Testis (tissue), 3 donors: Measurements from ENCODE around the gene CPAMD8. TPM values are rescaled to one million over a fixed set of nuclear protein-coding genes. Genes with fewer than 3 reads are reported as not detected.

Experiments used
- DNase-seq: peaks from one replicate; pipeline ENCODE4 v3.0.0-alpha.2; 2019
- H3K27ac ChIP-seq, 2 donors: fragments of 200-600 bp; sonication (generic); one replicate each; pipeline ENCODE4 v1.5.1; 2019
- H3K27me3 ChIP-seq: fragments of 200-600 bp; sonication (generic); one replicate; pipeline ENCODE4 v1.5.1; 2019
- H3K36me3 ChIP-seq: fragments of 200-600 bp; sonication (generic); one replicate; pipeline ENCODE4 v1.5.1; 2017; ENCODE audit warnings: low read depth; ENCODE audit errors: missing control alignments
- H3K4me1 ChIP-seq: fragments of 200-600 bp; sonication (generic); one replicate; pipeline ENCODE4 v1.5.1; 2019
- H3K4me3 ChIP-seq, 2 donors: fragments of 200-600 bp; sonication (generic); one replicate each; pipeline ENCODE4 v1.5.1; 2017 to 2019
- H3K9me3 ChIP-seq: fragments of 200-600 bp; sonication (generic); one replicate; pipeline ENCODE4 v1.5.1; 2017
- CTCF ChIP-seq, 3 experiments: fragments of 450-650 bp in 2 of 3; fragments of 200-600 bp in 1 of 3; sonication (generic) in 1 of 3; IDR thresholded peaks; one replicate each; pipeline ENCODE4 v1.5.1; 2016 to 2019; ENCODE audit warnings: antibody characterized with exemption in 3 of 3, mild to moderate bottlenecking in 2 of 3, moderate library complexity in 1 of 3
- POLR2A ChIP-seq: fragments of 450-650 bp; IDR thresholded peaks from one replicate; pipeline ENCODE4 v1.6.1; 2017; ENCODE audit warnings: antibody characterized with exemption, mild to moderate bottlenecking, moderate library complexity
- WGBS, 2 donors: methylation state at CpG; one replicate each; pipeline ENCODE4 v1.1.5; 2018; 5-methylcytosine and 5-hydroxymethylcytosine counted together
- intact Hi-C: fragments of 100-400 bp; cut with DNase I; formaldehyde crosslinking; loops from one replicate; pipeline ENCODE4 v1.15.1; 2023; ENCODE audit warnings: low total_unique reads
- polyA plus RNA-seq: library from polyadenylated mRNA; stranded (reverse); fragments of 350-450 nt; fragmentation: Illumina TruSeq; extraction: RNeasy Lipid Tissue Mini Kit (QIAGEN cat#74804); gene quantifications from one replicate; pipeline ENCODE4 v1.2.3, GENCODE V29; 2014; ENCODE audit warnings: low read depth, low replicate concordance; ENCODE audit not compliant: insufficient read depth
- small RNA-seq, 2 donors: library from RNA; depleted of rRNA; stranded (forward); fragments of <200 nt; gene quantifications; one replicate each; pipeline ENCODE3, GENCODE V24; 2016
- total RNA-seq, 2 donors: library from RNA; depleted of rRNA; stranded (reverse); fragments of >200 nt; gene quantifications; one replicate each; pipeline ENCODE4 v1.2.3, GENCODE V29; 2016

Gene CPAMD8
- total and polyA plus RNA-seq, 3 donors from 2014 or later: 12.0 to 46.1 (median 30.8) TPM

DNA sequence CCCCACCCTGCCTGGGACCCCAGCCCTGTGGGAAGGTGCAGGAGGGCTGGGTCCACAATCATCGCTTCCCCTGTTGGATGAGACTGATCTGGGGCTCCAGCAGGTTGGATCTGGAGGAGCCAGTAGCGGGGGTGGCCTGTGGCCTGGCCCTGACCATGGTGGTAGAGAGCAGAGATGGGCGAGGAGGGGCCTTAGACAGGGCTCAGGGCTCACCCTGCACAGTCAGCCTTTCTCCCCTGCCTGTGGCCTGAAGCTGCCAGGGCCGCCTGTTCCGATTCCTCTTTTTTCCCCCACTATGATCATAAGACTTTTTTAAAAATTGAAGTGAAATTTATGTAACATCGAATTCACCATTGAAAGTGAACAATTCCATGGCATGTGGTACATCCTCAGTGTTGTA, 179.2 kb downstream of the CPAMD8 start:
- Histone ChIP-seq H3K36me3 (no peaks in the 10 kb centered on the region), H3K4me1 (peaks cover 18% of the 10 kb centered on the region), H3K27me3 (no peaks in the 10 kb centered on the region), H3K9me3 (no peaks in the 10 kb centered on the region), H3K27ac (peak overlapping the region in 1 of 2 donors; percentile 36), H3K4me3 (no peak overlapping the region)
- no peak for DNase-seq
- TF ChIP-seq CTCF (IDR thresholded peaks at IDR 0.05): no peak
- TF ChIP-seq POLR2A: no peak
- WGBS, 2 donors: 93% methylated on average over 5 to 6 of the region's 6 CpGs
- intact Hi-C loops: no loop called here

- H3K4me1 ChIP-seq: peaks cover 19% of the 10 kb centered on the region
- TF ChIP-seq POLR2A (no peak), CTCF (IDR thresholded peaks at IDR 0.05) (no peak)
- H3K36me3 ChIP-seq: no peaks in the 10 kb centered on the region
- H3K9me3 ChIP-seq: no peaks in the 10 kb centered on the region
- WGBS, 2 donors: 90 to 100% methylated on average over 2 to 16 of the region's 16 CpGs
- H3K27ac ChIP-seq: peak overlapping the region in 1 of 2 donors; percentile 33
- no peaks in the 10 kb centered on the region for H3K27me3 ChIP-seq
- no peak for DNase-seq
- intact Hi-C loops: no loop called here
- no peak overlapping the region for H3K4me3 ChIP-seq
Measured at GRCh38 chr19:16846901-16847300, 179.7 kb downstream of the CPAMD8 start.

Small RNA genes lying within 50 kb of the gene (small RNA-seq; reads per million reads assigned to genes)
- gene RN7SL823P (0 reads per million in 2 donors), gene RN7SL835P (0 reads per million in 2 donors)

Other genes starting within 250 kb of the CPAMD8 start
- 100 to 1,000 TPM; 231 to 283 TPM for gene SIN3B, start 197.4 kb downstream of the CPAMD8 start, total RNA-seq
- 70.6 TPM for gene SIN3B, start 197.4 kb downstream of the CPAMD8 start, polyA plus RNA-seq
- gene F2RL3, start 137.8 kb downstream of the CPAMD8 start, total RNA-seq: 1 to 10 TPM; 4.6 to 6.9 TPM
- 4.4 TPM for gene F2RL3, start 137.8 kb downstream of the CPAMD8 start, polyA plus RNA-seq
- 10 to 100 TPM; 20.0 to 23.5 TPM for gene HAUS8, start 48.6 kb upstream of the CPAMD8 start, total RNA-seq
- 29.7 TPM for gene HAUS8, start 48.6 kb upstream of the CPAMD8 start, polyA plus RNA-seq
- 100 to 1,000 TPM; 407 TPM for gene MYO9B, start 49.0 kb upstream of the CPAMD8 start, total RNA-seq
- gene MYO9B, start 49.0 kb upstream of the CPAMD8 start, polyA plus RNA-seq: 121 TPM
- gene USE1, start 188.5 kb upstream of the CPAMD8 start, total RNA-seq: 10 to 100 TPM; 15.8 to 23.8 TPM
- 33.3 TPM for gene USE1, start 188.5 kb upstream of the CPAMD8 start, polyA plus RNA-seq
- 10 to 100 TPM in 1 of 2 donors, 1 to 10 TPM in 1; 6.6 to 13.9 TPM for gene OCEL1, start 199.4 kb upstream of the CPAMD8 start, total RNA-seq
- gene OCEL1, start 199.4 kb upstream of the CPAMD8 start, polyA plus RNA-seq: 17.5 TPM
- 10 to 100 TPM; 63.1 to 71.8 TPM for gene NR2F6, start 219.1 kb upstream of the CPAMD8 start, total RNA-seq
- gene NR2F6, start 219.1 kb upstream of the CPAMD8 start, polyA plus RNA-seq: 20.4 TPM
- gene USHBP1, start 237.9 kb upstream of the CPAMD8 start, total RNA-seq: 1 to 10 TPM; 2.0 to 5.6 TPM
- 2.6 TPM for gene USHBP1, start 237.9 kb upstream of the CPAMD8 start, polyA plus RNA-seq
- 10 to 100 TPM; 93.2 to 95.4 TPM for gene BABAM1, start 240.6 kb upstream of the CPAMD8 start, total RNA-seq
- 110 TPM for gene BABAM1, start 240.6 kb upstream of the CPAMD8 start, polyA plus RNA-seq